ENCODE measurements around the gene RDX. TPM values are rescaled to one million over a fixed set of nuclear protein-coding genes. Genes with fewer than 3 reads are reported as not detected.

Gene RDX
- total and polyA plus RNA-seq, 9 of the 15 experiments (the other 6 are each of a cell fraction or from before 2014, with no cell fraction given): 35.6 to 62.1 (median 54.3) TPM

GRCh38 chr11:110130642-110131238 lies 165.7 kb downstream of the RDX start:
- no peaks in the 10 kb centered on the region for H3K9me1 ChIP-seq (ENCODE audit: control insufficient read depth, insufficient read depth, low read length)
- intact Hi-C loops (cut with micrococcal nuclease): no loop called here
- in situ Hi-C loops (cut with MboI): no loop called here
- CTCF ChIA-PET (ENCODE audit: low intra/inter-chr PET ratio): no interaction called here
- no TSS peak for BruUV-seq (replicated peaks)
- ATAC-seq (peak; percentile 48; the same call in 2 of the 3 replicates), FAIRE-seq (peak; percentile 75), DNase-seq (ENCODE audit: extremely low read depth in 1 of 4, low spot score in 3 of 4) (peak in 1 of 4 experiments; percentile 32)
- WGBS (ENCODE audit: insufficient coverage, low coverage, missing lambda C conversion rate): 25% methylated on average over 10 of the region's 10 CpGs
- no peak overlapping the region for H3K27ac ChIP-seq (ENCODE audit: extremely low read depth, low read depth, low read length)
- H3K4me3 ChIP-seq: no peak overlapping the region
- TF ChIP-seq ZNF699 (CRISPR knock-in tag; IDR thresholded peaks at IDR 0.05; ENCODE audit: insufficient replicate concordance) (no peak), JUND (IDR thresholded peaks at IDR 0.05; ENCODE audit: borderline replicate concordance, low read depth, low read length) (peak; percentile 10; the same call in 1 of the 2 replicates), JUND (tag; IDR thresholded peaks at IDR 0.05; ENCODE audit: borderline replicate concordance, low read depth, low read length) (no peak), CREM (IDR thresholded peaks at IDR 0.05; ENCODE audit: low read depth) (peak; percentile 37; the same call in 1 of the 2 replicates), HDAC6 (IDR thresholded peaks at IDR 0.05; ENCODE audit: low read depth, low read length) (no peak), RBM25 (IDR thresholded peaks at IDR 0.05; ENCODE audit: low read depth, low read length, severe bottlenecking) (no peak), CREB1 (IDR thresholded peaks at IDR 0.05) (peak; percentile 46; the same call in 1 of the 2 replicates), CREB1 (CRISPR knock-in tag; IDR thresholded peaks at IDR 0.05) (no peak), FIP1L1 (IDR thresholded peaks at IDR 0.05; ENCODE audit: low read depth, low read length, poor library complexity, severe bottlenecking) (no peak), MXD1 (CRISPR knock-in tag; IDR thresholded peaks at IDR 0.05; ENCODE audit: borderline replicate concordance, poor library complexity, severe bottlenecking) (no peak), HNRNPLL (IDR thresholded peaks at IDR 0.05; ENCODE audit: low read depth, low read length, poor library complexity, severe bottlenecking) (peak; percentile 53), EWSR1 (IDR thresholded peaks at IDR 0.05; ENCODE audit: borderline replicate concordance, low read depth, partially characterized antibody) (no peak), CGGBP1 (CRISPR knock-in tag; IDR thresholded peaks at IDR 0.05) (no peak), ATF1 (CRISPR knock-in tag; IDR thresholded peaks at IDR 0.05) (no peak), ATF1 (tag; IDR thresholded peaks at IDR 0.05) (0 out of 2 replicates have a peak, but pooled peaks have one; percentile 10)
- H3K4me2 ChIP-seq (ENCODE audit: insufficient read depth, low read length): no peak overlapping the region
- POLR2A ChIA-PET: no interaction called here
- H3K9me3 ChIP-seq (replicated peaks; ENCODE audit: control insufficient read depth, insufficient read depth, low read depth, low read length): no peaks in the 10 kb centered on the region
- no peaks in the 10 kb centered on the region for H4K20me1 ChIP-seq (replicated peaks; ENCODE audit: control insufficient read depth, insufficient read depth, low read length)
- no peaks in the 10 kb centered on the region for H3K79me2 ChIP-seq (ENCODE audit: control insufficient read depth, insufficient read depth, low read length)
- H2AFZ ChIP-seq (ENCODE audit: low read depth, low read length): no peak overlapping the region
- H3K4me1 ChIP-seq (replicated peaks in 1 of 2; ENCODE audit: control insufficient read depth in 2 of 2, insufficient read depth in 2 of 2, low read length in 2 of 2): peaks cover 0 to 2% of the 10 kb centered on the region in 2 experiments; a peak in 3 of 5 replicates
- H3K9ac ChIP-seq (ENCODE audit: insufficient read depth in 1 of 2, low read depth in 2 of 2, low read length in 2 of 2): no peak overlapping the region
- no peaks in the 10 kb centered on the region for H3K36me3 ChIP-seq (ENCODE audit: control insufficient read depth, insufficient read depth, low read length)
- no peaks in the 10 kb centered on the region for H3K27me3 ChIP-seq (ENCODE audit: control insufficient read depth in 2 of 2, insufficient read depth in 2 of 2, low read length in 2 of 2)

All from K562 (cell line).